EH (cell line): ENCODE results near the gene PIGV.
"Not testable (repeated sequence)": the region's sequence is repeated elsewhere in the genome, so short reads cannot be mapped to it uniquely, and the experiment has no call there.

Source experiments
- DNase-seq: peaks from one replicate; pipeline ENCODE4 v3.0.0-alpha.2; 2015; ENCODE audit warnings: low read depth

The PIGV gene

DNA sequence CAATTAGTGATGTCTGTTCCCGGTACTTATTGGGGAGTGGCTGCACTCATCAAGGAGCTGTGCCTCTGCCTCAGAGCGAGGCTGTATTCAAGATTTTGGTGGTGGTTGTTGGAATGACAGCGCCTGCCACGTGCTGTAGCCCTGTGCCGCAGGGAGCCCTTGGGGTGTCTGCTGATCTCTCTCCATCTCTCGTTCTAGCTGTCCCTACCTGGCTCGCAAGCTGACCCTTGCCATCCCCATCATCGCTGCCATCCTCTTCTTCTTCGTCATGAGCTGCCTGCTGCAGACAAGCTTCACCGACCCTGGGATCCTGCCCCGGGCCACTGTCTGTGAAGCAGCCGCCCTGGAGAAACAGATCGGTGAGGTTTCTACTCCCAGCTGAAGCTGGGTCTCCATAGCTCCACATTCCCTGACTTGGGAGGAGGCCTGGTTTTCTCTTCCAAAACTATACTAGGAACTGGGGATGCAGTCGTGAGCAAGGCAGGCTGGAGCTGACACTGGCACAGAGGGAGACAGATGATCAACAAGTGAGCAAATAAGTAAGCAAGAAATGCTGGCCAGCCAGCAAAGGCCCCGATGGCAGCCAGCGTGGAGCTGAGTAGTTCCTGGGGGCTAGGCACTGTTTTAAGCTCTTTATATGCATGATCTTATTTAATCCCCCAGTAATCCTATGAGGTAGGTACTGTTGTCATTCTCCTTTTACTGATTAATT, 44.7 kb downstream of the PIGV start:
- no peak for DNase-seq

DNA sequence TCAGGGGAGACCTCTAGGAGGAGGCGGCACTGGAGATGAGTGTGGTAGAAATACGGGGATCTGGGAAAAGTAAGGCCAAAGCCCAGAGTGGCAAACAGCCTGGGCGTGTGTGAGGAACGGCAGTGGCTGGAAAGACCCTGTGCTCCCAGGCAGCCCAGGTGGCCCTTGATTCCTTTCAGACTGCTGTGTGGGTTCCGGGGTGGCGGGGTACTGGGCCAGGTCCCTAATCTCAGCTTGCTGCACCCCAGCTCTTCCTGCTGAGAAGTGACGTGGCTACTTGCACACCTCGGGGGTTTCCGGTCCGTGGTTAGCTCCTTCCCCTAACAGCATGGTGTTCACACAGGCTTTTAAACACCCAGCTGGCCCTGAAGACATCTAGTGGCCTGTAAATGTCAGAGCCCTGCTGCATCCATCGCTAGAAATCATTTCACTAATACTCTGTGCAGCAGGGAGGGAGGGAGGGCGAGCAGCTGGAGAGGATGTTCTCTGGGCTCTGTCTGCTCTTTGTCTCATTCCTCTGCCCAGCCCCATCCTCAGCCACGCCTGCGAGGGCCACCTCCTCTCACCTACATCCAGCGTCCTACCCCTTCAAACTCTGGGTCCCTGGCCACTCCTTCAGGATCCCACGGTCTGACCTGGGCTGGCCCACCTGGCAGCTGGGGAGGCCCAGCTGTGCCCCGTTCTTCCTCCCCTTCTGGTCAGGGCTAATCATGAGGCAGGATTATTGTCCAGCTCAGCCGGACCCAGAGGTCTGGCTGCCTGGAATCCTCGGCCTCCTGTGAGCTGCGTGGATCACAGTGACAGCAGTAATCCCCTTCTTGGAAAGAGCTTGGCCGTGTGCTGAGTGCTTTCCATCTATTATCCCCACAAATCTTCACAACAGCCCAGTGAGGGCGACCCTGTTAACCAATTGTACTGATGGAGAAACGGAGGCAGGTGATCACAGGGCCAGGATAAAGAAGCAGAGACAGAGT, 46.0 kb downstream of the PIGV start:
- no peak for DNase-seq

- DNase-seq, result not testable (repeated sequence)
These were observed 49.9 kb downstream of the PIGV start for GRCh38 chr1:26837665-26838064.

- DNase-seq, result no peak
These were observed 51.0 kb downstream of the PIGV start for GRCh38 chr1:26838474-26839338.

- no peak for DNase-seq
These were observed 51.6 kb downstream of the PIGV start for GRCh38 chr1:26839339-26839722.

- DNase-seq, result no peak
These were observed 52.0 kb downstream of the PIGV start for GRCh38 chr1:26839779-26840178.

GRCh38 chr1:26844424-26845196, 56.9 kb downstream of the PIGV start:
- DNase-seq, result no peak

DNA sequence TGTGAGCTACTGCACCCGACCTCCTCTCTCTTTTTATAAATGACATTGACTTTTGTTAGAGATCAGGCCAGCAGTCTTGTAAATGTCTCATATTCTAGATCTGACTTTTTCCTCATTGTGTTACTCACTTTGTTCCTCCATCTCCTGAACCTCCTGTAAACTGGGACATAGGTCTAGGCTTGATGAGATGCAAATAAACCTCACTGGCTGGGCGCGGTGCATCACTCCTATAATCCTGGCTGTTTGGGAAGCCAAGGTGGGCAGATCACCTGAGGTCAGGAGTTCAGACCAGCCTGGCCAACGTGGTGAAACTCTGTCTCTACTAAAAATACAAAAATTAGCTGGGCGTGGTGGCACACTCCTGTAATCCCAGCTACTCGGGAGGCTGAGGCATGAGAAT, 60.1 kb downstream of the PIGV start:
- DNase-seq, result not testable (repeated sequence)
